Measurements from ENCODE around the gene ETV5.

The ETV5 gene

DNA sequence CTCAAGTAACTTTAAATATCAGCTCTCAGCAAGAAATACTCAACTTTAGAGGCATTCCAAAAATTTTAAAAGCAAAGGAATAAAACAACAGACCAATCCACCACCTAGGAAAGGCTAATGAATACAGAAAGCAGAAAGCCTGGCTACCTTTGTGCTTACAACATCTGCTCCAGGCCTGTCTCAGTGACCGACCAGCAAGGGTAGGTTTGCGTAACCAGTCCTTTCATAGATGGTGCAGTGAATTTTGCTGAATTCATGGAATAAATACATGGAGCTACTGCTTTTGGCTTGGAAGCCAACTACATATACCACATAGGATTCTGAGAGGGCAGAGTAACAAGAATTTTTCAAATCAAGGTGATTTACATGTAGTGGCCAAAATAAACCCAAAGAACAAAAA is 27.2 kb downstream of the ETV5 start:
- TF ChIP-seq, protein P1, sequence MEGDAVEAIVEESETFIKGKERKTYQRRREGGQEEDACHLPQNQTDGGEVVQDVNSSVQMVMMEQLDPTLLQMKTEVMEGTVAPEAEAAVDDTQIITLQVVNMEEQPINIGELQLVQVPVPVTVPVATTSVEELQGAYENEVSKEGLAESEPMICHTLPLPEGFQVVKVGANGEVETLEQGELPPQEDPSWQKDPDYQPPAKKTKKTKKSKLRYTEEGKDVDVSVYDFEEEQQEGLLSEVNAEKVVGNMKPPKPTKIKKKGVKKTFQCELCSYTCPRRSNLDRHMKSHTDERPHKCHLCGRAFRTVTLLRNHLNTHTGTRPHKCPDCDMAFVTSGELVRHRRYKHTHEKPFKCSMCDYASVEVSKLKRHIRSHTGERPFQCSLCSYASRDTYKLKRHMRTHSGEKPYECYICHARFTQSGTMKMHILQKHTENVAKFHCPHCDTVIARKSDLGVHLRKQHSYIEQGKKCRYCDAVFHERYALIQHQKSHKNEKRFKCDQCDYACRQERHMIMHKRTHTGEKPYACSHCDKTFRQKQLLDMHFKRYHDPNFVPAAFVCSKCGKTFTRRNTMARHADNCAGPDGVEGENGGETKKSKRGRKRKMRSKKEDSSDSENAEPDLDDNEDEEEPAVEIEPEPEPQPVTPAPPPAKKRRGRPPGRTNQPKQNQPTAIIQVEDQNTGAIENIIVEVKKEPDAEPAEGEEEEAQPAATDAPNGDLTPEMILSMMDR (IDR thresholded peaks at IDR 0.05), result no peak

DNA sequence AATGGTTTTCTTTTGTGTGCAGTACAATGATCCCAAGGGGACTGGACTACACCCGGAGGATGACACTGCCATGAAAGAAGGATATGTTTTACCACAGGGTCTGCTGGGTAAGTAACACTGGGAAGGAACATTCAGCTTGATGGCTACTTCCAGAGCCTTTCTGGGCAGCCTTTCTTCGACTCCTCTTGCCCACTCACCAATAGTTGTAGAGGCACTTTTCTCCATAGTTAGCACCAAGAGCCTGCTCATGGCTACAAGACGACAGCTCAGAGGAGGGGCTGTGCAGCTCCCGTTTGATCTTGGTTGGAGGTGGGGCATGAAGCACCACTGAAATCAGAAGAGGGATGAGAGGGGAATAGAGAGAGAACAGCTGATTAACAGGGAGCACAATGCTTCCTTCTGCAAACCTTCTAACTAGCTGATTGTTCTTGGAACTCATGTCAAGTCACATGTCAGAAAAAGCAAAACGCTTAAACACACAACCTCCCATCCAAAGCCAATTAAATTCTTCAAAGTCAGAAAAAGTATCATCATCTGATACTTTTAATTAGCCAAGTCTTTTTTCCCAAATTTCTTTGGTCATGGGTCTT is 27.9 kb downstream of the ETV5 start:
- TF ChIP-seq, protein P1 (IDR thresholded peaks at IDR 0.05), result no peak

DNA sequence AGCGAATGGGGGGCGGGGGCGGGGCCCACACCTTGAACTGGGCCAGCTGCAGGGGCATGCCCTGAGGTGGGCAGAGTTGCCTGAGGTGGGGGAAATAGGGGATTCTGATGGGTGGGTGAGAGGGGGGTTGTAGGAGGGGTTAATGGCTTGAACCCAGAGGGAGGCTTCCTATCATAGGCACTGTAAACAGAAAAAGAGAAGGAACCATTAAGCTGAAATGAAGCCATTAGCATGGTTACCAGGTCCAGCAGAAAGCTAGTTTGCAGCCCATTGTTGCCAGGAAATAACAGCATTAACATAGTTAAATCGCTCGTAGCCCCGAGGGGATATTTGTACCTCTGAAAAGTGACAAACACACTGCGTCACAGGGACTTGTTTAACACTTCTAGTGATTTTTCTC is 29.0 kb downstream of the ETV5 start:
- TF ChIP-seq, protein P1 (IDR thresholded peaks at IDR 0.05), result no peak

DNA sequence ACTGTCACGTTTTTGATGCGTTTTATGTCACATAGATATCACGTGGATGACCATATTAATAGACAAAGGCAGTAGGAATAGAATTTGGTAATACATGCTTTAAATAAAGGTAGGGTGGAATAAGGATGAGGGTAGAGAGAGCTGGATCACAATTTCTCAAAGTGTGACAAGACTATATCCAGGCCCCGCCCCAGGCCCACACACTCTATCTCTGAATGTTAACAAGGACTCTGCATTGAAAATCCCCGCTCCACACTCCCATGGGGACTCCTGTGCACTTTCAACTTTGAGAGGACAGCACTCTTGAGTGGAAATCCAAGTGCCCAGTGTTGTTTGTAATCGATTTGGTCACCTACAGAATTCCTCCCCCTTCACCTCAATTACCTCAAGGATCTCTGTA is 31.4 kb downstream of the ETV5 start:
- TF ChIP-seq, protein P1 (IDR thresholded peaks at IDR 0.05), result no peak

DNA sequence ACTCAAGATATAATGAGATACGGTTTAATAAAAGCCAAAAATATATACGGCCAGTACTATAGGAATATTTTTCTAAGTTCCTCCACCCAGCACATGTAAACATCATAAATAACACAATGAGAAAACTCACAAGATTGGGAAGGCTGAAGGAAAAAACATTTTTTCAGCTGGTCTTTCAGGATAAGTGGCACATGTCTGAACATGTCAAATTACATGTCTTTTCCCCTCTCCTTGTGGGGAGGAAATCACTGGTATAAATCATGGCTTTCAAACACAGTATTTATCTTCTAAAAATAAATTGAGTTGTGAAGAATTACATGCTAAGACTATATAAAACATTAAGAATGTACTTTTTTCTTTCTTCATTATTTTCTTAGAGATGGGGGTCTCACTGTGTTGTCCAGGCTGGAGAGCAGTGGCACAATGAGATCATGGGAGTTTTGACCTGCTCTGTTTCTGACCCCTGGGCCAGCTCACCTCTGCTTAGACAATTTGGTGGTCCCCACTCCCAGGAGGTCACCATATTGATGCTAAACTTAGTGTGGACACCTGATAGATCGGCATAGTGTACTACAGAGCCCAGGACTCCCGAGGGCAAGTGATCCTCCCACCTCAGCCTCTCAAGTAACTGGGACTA is 32.8 kb downstream of the ETV5 start:
- TF ChIP-seq, protein P1 (IDR thresholded peaks at IDR 0.05), result no peak

DNA sequence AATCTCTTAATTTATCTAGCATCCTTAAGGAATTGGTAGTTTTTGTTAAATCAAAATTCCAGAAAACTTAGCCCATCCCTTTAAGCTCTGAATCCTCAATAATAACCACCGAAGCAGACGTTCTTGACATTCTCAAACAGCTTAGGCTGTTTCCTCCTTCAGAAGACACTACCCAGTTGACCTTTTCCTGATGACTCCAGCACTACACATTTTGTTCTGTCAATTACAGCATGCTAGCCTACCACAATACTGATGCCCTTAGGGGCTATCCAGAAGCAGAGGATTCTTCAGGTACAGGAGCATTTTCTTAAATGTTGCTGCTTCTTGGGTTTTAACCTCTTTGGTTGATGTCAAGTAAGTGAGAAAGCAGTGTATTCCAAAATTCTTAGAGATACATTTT is 33.4 kb downstream of the ETV5 start:
- TF ChIP-seq, protein P1 (IDR thresholded peaks at IDR 0.05), result no peak

DNA sequence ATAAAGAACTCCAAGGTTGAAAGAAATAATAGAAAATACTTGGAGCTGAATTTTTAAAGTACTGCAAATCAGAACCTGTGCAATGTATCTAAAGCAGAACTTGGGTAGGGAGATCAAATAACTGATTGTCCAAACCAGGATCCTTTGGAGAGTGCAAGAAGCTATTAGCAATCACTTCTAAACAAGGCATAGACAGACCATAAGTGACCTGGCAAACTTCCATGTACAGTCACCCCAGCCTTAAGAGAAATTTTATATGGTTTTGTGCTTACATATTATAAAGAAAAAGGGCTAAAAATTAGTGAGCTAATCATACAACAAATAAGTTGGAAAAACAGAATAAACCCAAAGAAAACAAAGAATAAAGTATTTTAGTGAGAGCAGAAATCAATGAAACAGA is 35.2 kb downstream of the ETV5 start:
- TF ChIP-seq, protein P1 (IDR thresholded peaks at IDR 0.05), result no peak
